WTC11 (cell line): ENCODE measurements around the gene GPR26.

Experiments used
- ESRRA ChIP-seq: sonication (generic); formaldehyde crosslinking; IDR thresholded peaks from 2 replicates; pipeline ENCODE4 v1.8.1; 2022; ENCODE audit warnings: mild to moderate bottlenecking, missing genetic modification reagents, borderline replicate concordance
- FOXK1 ChIP-seq: sonication (generic); formaldehyde crosslinking; IDR thresholded peaks from 2 replicates; pipeline ENCODE4 v1.8.0; 2022; ENCODE audit warnings: mild to moderate bottlenecking, moderate library complexity, missing genetic modification reagents
- NR2C2 ChIP-seq: sonication (generic); formaldehyde crosslinking; IDR thresholded peaks from 2 replicates; pipeline ENCODE4 v1.8.0; 2022; ENCODE audit warnings: mild to moderate bottlenecking, missing genetic modification reagents
- RELA ChIP-seq: sonication (generic); formaldehyde crosslinking; IDR thresholded peaks from 2 replicates; pipeline ENCODE4 v1.8.1; 2022; ENCODE audit warnings: missing genetic modification reagents, mild to moderate bottlenecking, borderline replicate concordance
- SP1 ChIP-seq: sonication (generic); formaldehyde crosslinking; conservative IDR thresholded peaks from 2 replicates; pipeline ENCODE4 v1.8.1; 2022; ENCODE audit warnings: missing genetic modification reagents
- ZNF263 ChIP-seq: sonication (generic); formaldehyde crosslinking; IDR thresholded peaks from 2 replicates; pipeline ENCODE4 v1.8.1; 2022; ENCODE audit warnings: low read depth, mild to moderate bottlenecking, moderate library complexity, missing genetic modification reagents
- ZNF317 ChIP-seq: sonication (generic); formaldehyde crosslinking; IDR thresholded peaks from 2 replicates; pipeline ENCODE4 v1.8.1; 2023; ENCODE audit warnings: low read depth, mild to moderate bottlenecking, moderate library complexity, missing genetic modification reagents, borderline replicate concordance
- TF ChIP-seq, protein P1 (sequence below): fragments of 200-600 bp; IDR thresholded peaks from 2 replicates; pipeline ENCODE4 v1.8.0; 2022; ENCODE audit warnings: antibody characterized with exemption
- TF ChIP-seq, protein P2 (sequence below): sonication (generic); formaldehyde crosslinking; conservative IDR thresholded peaks from 2 replicates; pipeline ENCODE4 v1.8.1; 2023; ENCODE audit warnings: mild to moderate bottlenecking, low read depth, missing genetic modification reagents, moderate library complexity
- TF ChIP-seq, protein P3 (sequence below): sonication (generic); formaldehyde crosslinking; IDR thresholded peaks from 2 replicates; pipeline ENCODE4 v1.8.1; 2023; ENCODE audit warnings: mild to moderate bottlenecking, missing genetic modification reagents, moderate library complexity
- TF ChIP-seq, protein P4 (sequence below): sonication (generic); formaldehyde crosslinking; conservative IDR thresholded peaks from 2 replicates; pipeline ENCODE4 v1.8.1; 2022; ENCODE audit warnings: mild to moderate bottlenecking, missing genetic modification reagents
- TF ChIP-seq, protein P5 (sequence below): sonication (generic); formaldehyde crosslinking; IDR thresholded peaks from 2 replicates; pipeline ENCODE4 v1.8.0; 2022; ENCODE audit warnings: mild to moderate bottlenecking, missing genetic modification reagents
- TF ChIP-seq, protein P6 (sequence below): sonication (generic); formaldehyde crosslinking; IDR thresholded peaks from 2 replicates; pipeline ENCODE4 v1.8.1; 2022; ENCODE audit warnings: low read depth, mild to moderate bottlenecking, moderate library complexity, missing genetic modification reagents, borderline replicate concordance
- TF ChIP-seq, protein P7 (sequence below): sonication (generic); formaldehyde crosslinking; IDR thresholded peaks from 2 replicates; pipeline ENCODE4 v1.8.1; 2023; ENCODE audit warnings: mild to moderate bottlenecking, missing genetic modification reagents

DNA sequence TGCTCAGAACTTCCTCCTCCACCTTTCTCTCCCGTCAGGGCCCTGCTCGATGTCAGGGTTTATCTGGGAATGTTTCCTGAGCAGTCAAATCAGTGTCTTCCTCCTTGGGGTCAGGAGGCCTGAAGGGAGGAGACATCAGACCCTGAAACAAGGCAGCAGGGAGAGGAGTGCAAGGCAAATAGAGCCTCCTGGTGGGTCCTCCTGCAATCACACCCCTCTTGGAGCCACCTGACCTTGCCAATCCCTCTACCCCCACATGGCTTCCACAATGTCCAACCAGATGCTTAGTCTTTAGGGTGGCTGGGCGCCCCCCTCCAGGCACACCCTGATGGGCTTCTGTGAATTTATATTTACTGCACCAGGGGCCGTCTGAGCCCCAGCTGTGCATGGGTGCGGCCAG, 12.2 kb downstream of the GPR26 start:
- TF ChIP-seq, protein P1, sequence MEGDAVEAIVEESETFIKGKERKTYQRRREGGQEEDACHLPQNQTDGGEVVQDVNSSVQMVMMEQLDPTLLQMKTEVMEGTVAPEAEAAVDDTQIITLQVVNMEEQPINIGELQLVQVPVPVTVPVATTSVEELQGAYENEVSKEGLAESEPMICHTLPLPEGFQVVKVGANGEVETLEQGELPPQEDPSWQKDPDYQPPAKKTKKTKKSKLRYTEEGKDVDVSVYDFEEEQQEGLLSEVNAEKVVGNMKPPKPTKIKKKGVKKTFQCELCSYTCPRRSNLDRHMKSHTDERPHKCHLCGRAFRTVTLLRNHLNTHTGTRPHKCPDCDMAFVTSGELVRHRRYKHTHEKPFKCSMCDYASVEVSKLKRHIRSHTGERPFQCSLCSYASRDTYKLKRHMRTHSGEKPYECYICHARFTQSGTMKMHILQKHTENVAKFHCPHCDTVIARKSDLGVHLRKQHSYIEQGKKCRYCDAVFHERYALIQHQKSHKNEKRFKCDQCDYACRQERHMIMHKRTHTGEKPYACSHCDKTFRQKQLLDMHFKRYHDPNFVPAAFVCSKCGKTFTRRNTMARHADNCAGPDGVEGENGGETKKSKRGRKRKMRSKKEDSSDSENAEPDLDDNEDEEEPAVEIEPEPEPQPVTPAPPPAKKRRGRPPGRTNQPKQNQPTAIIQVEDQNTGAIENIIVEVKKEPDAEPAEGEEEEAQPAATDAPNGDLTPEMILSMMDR = no peak
- TF ChIP-seq RELA (CRISPR knock-in tag) (no peak), NR2C2 (CRISPR knock-in tag) (no peak), ZNF263 (CRISPR knock-in tag) (no peak), SP1 (CRISPR knock-in tag) (no peak), FOXK1 (CRISPR knock-in tag) (no peak), ZNF317 (CRISPR knock-in tag) (no peak), ESRRA (CRISPR knock-in tag) (no peak)
- TF ChIP-seq, protein P2, sequence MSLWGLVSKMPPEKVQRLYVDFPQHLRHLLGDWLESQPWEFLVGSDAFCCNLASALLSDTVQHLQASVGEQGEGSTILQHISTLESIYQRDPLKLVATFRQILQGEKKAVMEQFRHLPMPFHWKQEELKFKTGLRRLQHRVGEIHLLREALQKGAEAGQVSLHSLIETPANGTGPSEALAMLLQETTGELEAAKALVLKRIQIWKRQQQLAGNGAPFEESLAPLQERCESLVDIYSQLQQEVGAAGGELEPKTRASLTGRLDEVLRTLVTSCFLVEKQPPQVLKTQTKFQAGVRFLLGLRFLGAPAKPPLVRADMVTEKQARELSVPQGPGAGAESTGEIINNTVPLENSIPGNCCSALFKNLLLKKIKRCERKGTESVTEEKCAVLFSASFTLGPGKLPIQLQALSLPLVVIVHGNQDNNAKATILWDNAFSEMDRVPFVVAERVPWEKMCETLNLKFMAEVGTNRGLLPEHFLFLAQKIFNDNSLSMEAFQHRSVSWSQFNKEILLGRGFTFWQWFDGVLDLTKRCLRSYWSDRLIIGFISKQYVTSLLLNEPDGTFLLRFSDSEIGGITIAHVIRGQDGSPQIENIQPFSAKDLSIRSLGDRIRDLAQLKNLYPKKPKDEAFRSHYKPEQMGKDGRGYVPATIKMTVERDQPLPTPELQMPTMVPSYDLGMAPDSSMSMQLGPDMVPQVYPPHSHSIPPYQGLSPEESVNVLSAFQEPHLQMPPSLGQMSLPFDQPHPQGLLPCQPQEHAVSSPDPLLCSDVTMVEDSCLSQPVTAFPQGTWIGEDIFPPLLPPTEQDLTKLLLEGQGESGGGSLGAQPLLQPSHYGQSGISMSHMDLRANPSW (CRISPR knock-in tag) = no peak
- TF ChIP-seq, protein P3, sequence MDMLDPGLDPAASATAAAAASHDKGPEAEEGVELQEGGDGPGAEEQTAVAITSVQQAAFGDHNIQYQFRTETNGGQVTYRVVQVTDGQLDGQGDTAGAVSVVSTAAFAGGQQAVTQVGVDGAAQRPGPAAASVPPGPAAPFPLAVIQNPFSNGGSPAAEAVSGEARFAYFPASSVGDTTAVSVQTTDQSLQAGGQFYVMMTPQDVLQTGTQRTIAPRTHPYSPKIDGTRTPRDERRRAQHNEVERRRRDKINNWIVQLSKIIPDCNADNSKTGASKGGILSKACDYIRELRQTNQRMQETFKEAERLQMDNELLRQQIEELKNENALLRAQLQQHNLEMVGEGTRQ (CRISPR knock-in tag) = no peak
- TF ChIP-seq, protein P4, sequence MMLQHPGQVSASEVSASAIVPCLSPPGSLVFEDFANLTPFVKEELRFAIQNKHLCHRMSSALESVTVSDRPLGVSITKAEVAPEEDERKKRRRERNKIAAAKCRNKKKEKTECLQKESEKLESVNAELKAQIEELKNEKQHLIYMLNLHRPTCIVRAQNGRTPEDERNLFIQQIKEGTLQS (CRISPR knock-in tag) = no peak
- TF ChIP-seq, protein P5, sequence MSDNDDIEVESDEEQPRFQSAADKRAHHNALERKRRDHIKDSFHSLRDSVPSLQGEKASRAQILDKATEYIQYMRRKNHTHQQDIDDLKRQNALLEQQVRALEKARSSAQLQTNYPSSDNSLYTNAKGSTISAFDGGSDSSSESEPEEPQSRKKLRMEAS (CRISPR knock-in tag) = no peak
- TF ChIP-seq, protein P6, sequence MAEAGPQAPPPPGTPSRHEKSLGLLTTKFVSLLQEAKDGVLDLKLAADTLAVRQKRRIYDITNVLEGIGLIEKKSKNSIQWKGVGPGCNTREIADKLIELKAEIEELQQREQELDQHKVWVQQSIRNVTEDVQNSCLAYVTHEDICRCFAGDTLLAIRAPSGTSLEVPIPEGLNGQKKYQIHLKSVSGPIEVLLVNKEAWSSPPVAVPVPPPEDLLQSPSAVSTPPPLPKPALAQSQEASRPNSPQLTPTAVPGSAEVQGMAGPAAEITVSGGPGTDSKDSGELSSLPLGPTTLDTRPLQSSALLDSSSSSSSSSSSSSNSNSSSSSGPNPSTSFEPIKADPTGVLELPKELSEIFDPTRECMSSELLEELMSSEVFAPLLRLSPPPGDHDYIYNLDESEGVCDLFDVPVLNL (CRISPR knock-in tag) = no peak
- TF ChIP-seq, protein P7, sequence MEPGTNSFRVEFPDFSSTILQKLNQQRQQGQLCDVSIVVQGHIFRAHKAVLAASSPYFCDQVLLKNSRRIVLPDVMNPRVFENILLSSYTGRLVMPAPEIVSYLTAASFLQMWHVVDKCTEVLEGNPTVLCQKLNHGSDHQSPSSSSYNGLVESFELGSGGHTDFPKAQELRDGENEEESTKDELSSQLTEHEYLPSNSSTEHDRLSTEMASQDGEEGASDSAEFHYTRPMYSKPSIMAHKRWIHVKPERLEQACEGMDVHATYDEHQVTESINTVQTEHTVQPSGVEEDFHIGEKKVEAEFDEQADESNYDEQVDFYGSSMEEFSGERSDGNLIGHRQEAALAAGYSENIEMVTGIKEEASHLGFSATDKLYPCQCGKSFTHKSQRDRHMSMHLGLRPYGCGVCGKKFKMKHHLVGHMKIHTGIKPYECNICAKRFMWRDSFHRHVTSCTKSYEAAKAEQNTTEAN (CRISPR knock-in tag) = no peak
